Endometrial microvascular endothelial cells (primary cell): ENCODE data around the gene NUP133. TPM values are rescaled to one million over a fixed set of nuclear protein-coding genes. Genes with fewer than 3 reads are reported as not detected.
"Not testable (repeated sequence)": the region's sequence is repeated elsewhere in the genome, so short reads cannot be mapped to it uniquely, and the experiment has no call there.

Experiments used
- in situ Hi-C: cut with HindIII; loops from 2 replicates; pipeline ENCODE4 v1.10.0; 2017; ENCODE audit warnings: low sequenced_read_pairs, low pct_unique_long_range_greater_than_20kb; ENCODE audit errors: inconsistent ontology term
- total RNA-seq: library from RNA; depleted of rRNA; stranded (reverse); fragments of >200 nt; gene quantifications from one replicate; pipeline ENCODE4 v1.2.3, GENCODE V29; 2015; ENCODE audit errors: inconsistent ontology term

NUP133 gene
- total RNA-seq, 1 donor from 2014 or later: 39.8 TPM

DNA sequence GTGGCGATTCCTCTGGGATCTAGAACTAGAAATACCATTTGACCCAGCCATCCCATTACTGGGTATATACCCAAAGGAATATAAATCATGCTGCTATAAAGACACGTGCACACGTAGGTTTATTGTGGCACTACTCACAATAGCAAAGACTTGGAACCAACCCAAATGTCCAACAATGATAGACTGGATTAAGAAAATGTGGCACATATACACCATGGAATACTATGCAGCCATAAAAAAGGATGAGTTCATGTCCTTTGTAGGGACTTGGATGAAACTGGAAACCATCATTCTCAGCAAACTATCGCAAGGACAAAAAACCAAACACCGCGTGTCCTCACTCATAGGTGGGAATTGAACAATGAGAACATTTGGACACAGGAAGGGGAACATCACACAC, 3.5 kb upstream of the NUP133 start:
- in situ Hi-C loops: not testable (repeated sequence)

DNA sequence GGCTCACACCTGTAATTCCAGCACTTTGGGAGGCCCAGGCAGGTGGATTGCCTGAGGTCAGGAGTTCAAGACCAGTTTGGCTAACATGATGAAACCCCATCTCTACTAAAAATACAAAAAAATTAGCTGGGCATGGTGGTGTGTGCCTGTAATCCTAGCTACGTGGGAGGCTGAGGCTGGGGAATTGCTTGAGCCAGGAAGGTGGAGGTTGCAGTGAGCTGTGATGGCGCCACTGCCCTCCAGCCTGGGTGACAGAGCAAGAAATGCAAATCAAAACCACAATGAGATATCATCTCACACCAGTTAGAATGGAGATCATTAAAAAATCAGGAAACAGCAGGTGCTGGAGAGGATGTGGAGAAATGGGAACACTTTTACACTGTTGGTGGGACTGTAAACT, 3.1 kb upstream of the NUP133 start:
- in situ Hi-C loops: not testable (repeated sequence)

DNA sequence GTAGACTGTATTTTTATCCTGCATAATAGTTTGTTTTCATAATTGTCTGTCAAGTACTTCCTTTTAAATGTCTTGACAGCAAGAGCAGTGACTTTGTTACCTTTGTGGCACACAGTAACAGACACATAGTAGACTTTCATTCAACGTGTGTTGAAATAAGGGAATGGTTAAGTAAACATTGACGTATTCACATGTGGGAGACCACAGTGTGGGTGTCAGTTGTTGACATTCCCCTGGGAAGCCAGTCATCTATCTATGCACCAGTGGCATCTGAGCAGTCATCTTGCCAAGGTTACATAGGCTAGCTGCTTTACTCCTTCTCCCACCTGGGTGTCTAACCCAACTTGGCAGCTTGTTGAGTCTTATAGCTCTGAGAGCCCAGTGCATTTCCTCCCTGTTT, 1.4 kb upstream of the NUP133 start:
- in situ Hi-C loops: no loop called here

DNA sequence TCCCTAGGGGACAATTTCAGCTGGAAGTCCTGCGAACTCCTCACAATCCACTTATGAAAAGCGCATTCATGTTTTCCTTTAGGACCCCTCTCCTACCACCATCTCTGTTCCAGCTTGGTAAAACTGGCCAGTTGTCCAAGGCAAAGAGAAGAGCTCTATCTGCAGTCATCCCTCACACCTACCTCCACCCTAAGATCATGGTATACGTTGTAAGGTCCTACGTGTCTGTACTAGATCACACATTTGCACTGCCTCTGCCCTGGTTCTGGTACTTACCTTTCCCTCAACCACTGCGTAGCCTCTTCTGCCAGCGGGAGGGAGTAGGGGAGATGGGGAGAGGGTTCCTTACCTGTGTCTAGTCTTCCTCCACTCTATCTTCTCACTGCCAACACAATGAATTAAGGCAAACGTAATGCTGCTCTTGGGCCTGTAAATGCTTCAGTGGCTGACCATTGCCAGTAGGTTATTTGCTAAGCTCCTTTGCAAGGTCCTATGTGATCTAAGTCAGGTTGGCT, 739 bp upstream of the NUP133 start:
- in situ Hi-C loops: no loop called here

DNA sequence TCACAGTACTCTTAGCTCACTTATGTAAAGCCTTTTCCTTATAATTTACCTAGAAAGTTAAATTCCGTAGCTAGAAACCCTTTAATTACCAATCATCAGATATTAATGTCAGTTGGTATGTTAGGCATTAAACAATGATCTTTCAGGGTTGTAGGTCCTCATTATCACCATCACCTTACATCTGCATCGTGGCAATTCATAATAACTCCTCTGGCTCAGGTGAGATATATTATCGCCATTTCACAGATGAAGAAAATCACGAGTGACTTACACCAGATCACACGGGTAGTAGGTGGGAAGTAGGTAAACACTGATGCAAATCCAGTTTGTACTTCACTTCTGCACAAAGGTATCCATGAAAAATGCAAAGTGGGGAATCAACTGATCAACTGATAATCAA, 639 bp downstream of the NUP133 start:
- in situ Hi-C loops: no loop called here

DNA sequence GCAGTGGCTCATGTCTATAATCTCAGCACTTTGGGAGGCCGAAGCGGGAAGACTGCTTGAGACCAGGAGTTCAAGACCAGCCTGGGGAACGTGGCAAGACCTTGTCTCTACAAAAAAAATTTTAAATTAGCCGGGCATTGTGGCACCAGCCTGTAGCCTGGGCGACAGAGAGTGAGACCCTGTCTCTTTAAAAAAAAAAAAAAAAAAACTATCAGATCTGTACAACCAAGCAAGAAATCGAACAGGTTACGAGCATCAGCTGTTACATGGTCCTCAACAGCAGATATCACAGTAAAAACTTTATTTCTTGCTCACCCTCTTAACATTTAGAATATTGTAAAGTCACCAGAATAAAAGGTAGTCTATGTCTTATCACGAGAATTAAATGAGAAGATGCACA, 1.5 kb downstream of the NUP133 start:
- in situ Hi-C loops: no loop called here

DNA sequence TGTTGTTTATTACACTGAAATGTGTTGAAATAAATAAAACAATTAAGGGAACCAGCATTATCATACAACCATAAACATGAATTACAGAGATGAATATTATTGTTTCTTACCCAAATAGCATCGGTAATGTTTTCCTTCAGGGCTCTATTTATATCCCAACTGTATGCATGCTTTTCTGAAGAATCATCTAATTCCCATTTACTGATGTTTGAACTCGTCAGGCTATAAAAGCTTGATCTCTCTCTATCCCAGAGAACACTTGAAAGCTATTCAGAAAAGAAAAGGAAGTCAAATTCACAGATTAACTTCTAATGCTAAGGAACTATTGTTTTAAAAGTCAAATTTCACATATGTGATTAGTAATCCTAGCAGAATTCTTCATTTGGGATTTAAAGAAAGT, 12.4 kb downstream of the NUP133 start:
- in situ Hi-C loops: no loop called here

DNA sequence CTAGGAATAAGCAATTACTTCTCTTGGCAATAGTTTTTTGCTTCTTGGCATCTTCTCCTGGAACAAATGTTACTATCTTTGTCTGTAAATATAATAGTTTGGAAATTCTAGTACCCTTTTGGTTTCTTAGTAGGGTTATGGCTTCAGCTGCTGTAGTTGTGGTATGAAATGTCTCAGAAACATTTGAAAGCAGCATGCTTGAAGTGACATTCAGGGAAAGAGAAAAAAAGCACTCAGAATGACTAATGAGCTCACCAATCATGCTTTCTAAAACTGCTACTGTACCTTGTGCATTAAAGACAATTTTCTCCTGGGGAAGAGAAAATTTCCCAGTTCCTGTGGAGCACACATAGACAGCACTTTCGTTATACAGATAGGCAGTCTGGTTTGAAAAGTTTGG, 21.0 kb downstream of the NUP133 start:
- in situ Hi-C loops: no loop called here

DNA sequence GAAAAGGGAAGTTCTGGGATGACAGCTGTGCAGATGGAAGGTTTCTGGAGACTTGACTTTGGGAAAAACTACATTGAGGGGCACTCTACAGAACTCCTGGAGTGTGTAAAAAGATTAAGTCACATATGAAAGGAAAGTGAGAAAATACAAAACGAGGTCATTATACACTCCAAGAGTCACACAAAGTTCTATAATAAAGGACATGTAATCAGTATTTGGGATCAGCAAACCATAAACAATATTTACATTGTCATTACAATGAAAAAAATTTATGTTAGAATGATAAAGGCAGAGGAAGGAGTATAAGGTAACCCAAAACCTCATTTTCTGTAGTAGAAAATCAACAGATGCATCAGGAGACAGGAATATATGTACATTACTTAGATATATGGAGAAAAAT, 22.8 kb downstream of the NUP133 start:
- in situ Hi-C loops: no loop called here

DNA sequence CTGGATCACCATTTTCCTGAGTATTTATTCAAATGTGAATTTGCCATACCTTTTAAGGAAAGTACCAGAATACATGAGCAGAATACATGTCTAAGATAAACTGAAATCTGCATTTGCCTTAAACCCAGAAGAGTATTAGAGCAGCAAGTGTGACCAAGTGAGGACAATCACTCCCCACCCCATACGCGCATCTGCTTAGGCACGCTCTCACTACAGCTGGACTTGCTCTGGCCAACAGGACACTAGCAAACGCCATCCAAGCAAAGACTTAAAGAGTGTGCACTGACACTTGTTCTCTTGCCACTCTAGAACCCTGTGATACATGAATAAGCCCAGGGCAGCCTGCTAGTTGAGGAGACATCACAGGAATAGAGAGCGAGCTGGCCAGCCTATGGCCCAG, 25.6 kb downstream of the NUP133 start:
- in situ Hi-C loops: no loop called here

DNA sequence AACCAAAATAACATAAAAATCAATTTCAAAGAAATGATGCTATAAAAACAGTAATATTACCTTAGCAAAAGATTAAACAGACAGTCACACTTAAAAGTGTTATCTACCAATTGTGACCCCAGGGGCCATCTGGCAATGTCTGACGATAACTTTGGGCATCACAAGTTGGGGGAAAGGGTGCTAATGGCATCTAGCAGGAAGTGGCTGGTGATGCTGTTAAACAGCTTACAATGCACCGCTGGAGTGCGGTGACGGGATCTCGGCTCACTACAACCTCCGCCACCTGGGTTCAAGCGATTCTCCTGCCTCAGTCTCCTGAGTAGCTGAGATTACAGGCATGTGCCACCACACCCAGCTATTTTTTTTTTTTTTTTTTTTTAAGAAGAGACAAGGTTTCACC, 27.6 kb downstream of the NUP133 start:
- in situ Hi-C loops: no loop called here

DNA sequence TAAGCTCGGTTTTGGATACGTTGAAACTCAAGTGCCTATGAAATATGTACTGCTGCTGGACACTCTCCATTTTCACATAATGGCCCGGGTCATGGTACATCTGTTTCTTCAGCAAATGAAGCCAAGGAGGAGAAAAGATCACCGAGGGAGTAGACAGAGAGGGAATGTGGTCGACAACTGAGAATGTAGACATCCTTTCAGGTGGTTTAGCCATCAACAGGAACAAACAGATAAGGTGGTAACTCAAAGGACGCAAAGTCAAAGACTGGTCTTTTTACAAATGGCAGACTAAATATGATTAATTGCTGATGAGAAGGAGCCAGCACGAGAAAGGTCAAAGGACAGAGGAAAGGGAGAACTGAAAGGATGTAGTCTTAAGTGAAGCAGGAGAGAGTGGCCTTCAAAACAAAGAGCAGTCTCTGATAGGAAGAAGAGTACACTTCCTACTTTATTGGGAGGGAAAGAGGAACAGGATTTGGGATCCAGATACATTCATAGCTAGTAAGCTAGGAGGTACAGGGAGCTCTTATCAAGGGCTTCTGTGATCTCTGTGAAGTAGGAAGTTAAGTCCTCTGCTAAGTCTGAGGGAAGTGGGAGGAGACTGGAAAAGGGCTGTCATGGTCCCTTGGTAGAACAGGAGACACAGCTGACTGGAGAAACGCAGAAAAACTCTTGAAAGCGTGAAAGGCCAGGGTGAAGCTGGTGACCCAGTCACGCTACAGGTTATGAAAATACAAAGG, 28.3 kb downstream of the NUP133 start:
- in situ Hi-C loops: no loop called here

DNA sequence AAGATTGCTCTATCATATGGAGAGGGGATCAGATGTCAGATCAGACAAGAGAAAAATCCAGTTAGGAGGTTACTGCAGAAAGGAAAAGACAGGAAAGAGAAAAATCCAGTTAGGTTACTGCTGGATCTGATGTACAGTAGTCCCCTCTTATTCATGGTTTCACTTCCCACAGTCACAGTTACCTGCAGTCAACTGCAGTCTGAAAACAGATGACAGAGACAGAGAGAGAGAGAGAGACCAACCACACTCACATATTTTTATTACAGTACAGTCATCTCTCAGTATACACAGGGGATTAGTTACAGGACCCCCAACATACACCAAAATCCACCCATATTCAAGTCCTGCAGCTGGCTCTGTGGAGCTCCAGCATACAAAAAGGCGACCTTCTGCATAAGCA, 29.3 kb downstream of the NUP133 start:
- in situ Hi-C loops: no loop called here

DNA sequence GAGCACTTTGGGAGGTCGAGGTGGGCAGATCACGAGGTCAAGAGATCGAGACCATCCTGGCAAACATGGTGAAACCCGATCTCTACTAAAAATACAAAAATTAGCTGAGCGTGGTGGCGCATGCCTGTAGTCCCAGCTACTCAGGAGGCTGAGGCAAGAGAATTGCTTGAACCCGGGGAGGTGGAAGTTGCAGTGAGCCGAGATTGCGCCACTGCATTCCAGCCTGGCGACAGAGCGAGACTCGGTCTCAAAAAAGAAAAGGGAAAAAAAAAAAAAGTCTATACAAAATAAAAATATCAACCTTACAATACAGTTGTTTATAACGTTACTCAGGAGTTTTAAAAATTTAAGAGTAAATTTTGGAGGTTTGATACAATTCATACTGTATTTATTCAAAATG, 32.3 kb downstream of the NUP133 start:
- in situ Hi-C loops: not testable (repeated sequence)

DNA sequence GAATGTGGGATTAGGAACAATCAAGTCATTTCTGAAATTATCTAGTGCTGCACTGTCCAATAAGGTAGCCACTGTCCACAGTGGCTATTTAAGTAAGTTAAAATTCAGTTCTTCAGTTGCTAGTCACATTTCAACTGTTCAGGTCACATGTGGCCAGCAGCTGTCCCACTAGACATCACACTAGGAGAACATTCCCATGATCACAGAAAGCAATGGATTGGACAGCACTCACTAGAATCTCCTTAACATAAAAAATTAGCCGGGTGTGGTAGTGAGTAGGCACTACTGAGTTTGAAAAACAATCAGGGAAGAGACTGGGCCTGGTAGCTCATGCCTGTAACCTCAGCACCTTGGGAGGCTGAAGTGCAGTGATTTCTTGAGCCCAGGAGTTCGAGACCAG, 33.6 kb downstream of the NUP133 start:
- in situ Hi-C loops: no loop called here

DNA sequence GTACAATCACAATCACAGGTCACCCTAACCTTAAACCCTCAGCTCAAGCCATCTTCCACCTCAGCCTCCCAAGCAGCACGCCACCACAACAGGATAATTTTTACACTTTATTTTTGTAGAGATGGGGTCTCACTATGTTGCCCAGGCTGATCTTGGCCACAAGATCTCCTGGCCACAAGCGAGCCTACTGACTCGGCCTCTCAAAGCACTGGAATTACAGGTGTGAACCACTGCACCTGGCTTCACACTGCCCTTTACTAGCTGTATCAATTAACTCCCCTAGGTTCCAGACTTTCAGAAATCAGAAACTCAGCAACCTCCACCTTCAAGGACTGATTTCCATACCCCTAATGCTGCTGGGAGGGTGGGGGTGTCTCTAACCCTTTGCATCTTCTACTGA, 37.0 kb downstream of the NUP133 start:
- in situ Hi-C loops: no loop called here

DNA sequence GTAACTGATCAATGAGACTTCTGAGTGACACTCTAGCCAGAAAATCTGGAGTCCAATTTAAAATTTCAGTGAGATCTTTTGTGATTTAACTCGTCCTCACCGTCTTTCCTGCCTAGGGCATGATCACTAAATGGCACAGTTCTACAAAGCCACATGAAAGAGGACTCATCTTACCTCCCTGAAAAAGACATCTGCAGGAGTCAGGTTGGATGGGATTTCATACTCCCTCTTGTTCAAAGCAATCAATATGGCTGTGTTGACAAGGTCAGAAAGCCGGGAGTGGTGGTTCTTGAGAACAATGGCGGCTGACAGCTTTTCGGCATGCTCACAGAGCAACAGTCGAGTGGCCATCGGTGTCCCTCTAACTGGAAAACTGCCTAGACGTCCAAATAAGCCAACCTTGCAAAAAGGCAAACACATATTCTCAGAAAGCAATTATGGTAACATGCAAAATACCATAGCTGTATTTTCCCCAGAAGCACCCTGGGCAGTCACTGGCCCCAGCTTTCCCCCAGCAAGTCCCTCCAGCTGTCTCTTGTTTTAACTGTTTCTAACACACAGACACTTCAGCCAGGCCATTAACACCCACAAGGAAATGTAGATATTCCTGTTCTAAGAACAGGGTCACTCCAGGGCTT, 37.6 kb downstream of the NUP133 start:
- in situ Hi-C loops: no loop called here

DNA sequence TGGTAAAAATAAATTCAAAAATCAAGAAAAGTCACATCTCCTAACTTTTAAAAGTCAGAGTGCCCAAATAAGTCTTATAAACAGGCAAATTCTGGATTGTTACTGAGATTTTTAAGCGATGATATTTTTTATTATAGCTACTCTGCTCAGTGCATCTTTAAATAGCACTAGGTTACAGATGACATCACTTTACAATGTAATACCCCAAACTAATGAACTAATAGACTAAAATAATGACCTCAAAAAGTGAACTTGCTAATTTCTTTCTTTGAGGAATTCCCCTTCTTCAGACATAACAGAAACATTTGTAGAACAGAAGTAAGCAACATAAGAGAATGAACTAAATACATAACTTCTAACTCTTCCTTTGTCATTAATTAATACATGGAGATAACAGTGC, 41.3 kb downstream of the NUP133 start:
- in situ Hi-C loops: no loop called here

DNA sequence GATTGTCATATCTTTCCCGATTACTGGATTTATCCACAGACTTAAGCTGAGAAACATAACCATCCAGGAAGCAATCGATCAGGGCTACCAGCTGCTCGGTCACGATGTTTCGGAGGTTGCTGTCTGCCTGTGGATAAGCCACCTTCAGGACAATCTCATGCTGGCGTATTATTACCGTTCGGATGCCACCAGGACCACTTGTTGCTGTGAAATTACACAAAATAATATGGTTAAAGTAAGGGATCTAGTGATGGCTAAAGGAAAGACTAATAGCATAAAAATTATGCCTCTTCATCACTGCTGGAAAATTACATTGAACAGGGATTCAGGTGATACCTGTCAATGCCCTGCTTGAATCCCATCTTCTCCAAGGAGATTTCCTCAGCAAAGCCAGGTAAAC, 43.5 kb downstream of the NUP133 start:
- in situ Hi-C loops: no loop called here

DNA sequence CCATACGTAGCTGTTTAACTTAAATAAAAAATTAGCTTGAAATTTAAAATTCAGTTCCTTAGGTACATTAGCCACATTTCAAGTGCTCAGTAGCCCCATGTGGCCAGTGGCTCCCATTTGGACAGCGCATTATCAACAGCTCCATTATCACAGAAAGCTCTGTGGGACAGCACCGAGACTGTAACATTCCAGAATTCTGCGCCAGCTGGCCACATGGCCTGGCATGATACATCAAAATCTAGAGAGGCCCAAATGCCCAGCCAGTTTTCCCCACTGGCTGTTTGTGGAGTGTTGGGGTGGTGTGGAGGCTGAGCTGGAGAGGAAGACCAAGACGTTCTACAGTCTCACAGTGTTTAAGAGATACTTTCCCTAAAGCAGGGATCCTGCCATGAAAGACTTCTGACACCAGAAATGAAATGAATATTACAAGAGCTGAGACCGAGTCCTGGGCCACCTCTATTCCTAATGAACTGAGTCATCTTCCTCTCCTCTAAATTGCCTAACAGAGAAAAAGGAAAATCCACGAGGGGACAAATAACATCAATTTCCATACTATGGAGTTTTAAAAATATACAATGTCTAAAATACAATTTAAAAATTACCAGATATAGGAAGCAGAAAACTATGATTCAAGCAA, 47.0 kb downstream of the NUP133 start:
- in situ Hi-C loops: no loop called here
